Upper lobe of right lung (tissue), 1 donor: ENCODE measurements around the gene CSRP3. TPM values are rescaled to one million over a fixed set of nuclear protein-coding genes. Genes with fewer than 3 reads are reported as not detected.

Source experiments
- ATAC-seq: fragments of 200-7000 bp; cut with Tn5 transposase; one replicate; pipeline ENCODE4 v1.9.1; 2020; ENCODE audit warnings: mild to moderate bottlenecking, moderate library complexity
- DNase-seq: peaks from one replicate; pipeline ENCODE4 v3.0.0-alpha.2; 2020
- H3K27ac ChIP-seq: fragments of 200-600 bp; one replicate; pipeline ENCODE4 v1.8.0; 2022
- H3K27me3 ChIP-seq: fragments of 200-600 bp; one replicate; pipeline ENCODE4 v1.8.0; 2022; ENCODE audit warnings: mild to moderate bottlenecking
- H3K36me3 ChIP-seq: fragments of 200-600 bp; one replicate; pipeline ENCODE4 v1.8.0; 2022
- H3K4me1 ChIP-seq: fragments of 200-600 bp; one replicate; pipeline ENCODE4 v1.8.0; 2022
- H3K4me3 ChIP-seq: fragments of 200-600 bp; one replicate; pipeline ENCODE4 v1.8.0; 2022; ENCODE audit warnings: mild to moderate bottlenecking
- H3K9me3 ChIP-seq: fragments of 200-600 bp; one replicate; pipeline ENCODE4 v1.8.0; 2022
- intact Hi-C: fragments of 100-400 bp; cut with DNase I; formaldehyde crosslinking; loops from one replicate; pipeline ENCODE4 v1.11.0; 2022
- total RNA-seq: library from RNA; stranded (reverse); fragmentation: NEBNext Ultra II Directional; extraction: Animal tissue kit (Norgen Biotek cat#: 25700); gene quantifications from one replicate; pipeline ENCODE4 v1.2.1, GENCODE V29; 2021
- TF ChIP-seq, protein P1 (sequence below): fragments of 200-600 bp; IDR thresholded peaks from one replicate; pipeline ENCODE4 v1.8.0; 2022; ENCODE audit warnings: antibody characterized with exemption
- donor health status: DM: no; HTN: yes; CAD: no; lungs with severe emphysema.

The CSRP3 gene
- total RNA-seq, 1 donor from 2014 or later: not detected

DNA sequence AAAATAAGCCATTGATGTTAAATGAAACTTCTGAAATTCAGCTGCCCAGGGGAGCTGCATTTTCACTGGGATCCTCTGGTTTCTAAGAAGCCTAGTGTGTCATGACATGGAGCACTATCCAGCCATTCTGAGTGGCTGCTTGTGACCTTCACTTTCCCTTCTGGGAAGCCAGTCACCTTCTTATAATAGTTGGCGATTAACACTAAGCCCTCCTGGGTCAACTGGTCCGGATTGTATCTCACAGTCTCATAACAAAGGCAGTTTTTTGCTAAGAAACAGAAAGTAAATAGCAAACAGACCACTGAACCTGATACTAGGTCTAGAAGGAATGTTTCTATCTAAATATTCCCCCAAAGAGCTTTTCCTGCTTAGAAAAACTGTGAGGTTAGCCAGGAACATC, 7.9 kb downstream of the CSRP3 start:
- no peak for DNase-seq
- H3K27ac ChIP-seq: no peak overlapping the region

DNA sequence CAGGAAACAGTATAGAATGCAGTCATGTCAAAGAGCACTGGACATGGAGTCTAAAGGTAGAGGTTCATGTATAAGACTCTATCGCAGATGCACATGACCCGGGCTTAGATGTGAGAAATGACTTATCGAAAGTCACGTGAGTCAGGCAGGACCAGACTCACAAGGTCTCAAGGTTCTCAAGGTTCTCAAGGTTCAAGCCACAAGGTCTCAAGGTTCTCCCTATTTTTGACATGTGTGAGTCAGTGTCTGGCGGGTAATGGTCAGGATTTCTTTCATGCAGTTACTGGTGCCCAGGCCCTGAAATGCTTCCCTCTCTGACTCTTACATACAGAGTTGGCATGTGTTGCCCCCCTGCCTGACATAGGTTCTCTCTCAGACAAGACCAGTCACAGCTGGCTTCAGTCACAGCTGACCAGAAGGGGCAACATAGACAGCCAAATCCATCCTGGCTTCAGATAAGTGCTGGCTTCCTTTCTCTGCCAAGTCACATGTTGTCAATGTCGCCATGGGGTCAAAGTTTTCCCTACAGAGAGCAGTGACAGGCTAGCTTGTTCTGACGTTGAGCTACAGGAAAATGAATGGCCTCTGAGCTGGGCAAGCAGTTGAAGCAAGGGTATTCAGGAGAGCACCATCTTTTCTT, 10.1 kb downstream of the CSRP3 start:
- no peak for ATAC-seq
- no peaks in the 10 kb centered on the region for H3K36me3 ChIP-seq
- no peaks in the 10 kb centered on the region for H3K4me1 ChIP-seq
- intact Hi-C loops: no loop called here
- TF ChIP-seq, protein P1, sequence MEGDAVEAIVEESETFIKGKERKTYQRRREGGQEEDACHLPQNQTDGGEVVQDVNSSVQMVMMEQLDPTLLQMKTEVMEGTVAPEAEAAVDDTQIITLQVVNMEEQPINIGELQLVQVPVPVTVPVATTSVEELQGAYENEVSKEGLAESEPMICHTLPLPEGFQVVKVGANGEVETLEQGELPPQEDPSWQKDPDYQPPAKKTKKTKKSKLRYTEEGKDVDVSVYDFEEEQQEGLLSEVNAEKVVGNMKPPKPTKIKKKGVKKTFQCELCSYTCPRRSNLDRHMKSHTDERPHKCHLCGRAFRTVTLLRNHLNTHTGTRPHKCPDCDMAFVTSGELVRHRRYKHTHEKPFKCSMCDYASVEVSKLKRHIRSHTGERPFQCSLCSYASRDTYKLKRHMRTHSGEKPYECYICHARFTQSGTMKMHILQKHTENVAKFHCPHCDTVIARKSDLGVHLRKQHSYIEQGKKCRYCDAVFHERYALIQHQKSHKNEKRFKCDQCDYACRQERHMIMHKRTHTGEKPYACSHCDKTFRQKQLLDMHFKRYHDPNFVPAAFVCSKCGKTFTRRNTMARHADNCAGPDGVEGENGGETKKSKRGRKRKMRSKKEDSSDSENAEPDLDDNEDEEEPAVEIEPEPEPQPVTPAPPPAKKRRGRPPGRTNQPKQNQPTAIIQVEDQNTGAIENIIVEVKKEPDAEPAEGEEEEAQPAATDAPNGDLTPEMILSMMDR: no peak
- no peaks in the 10 kb centered on the region for H3K27me3 ChIP-seq
- no peak overlapping the region for H3K4me3 ChIP-seq
- H3K9me3 ChIP-seq: no peaks in the 10 kb centered on the region
- H3K27ac ChIP-seq: no peak overlapping the region
- DNase-seq: no peak

More for the DNA sequence above, 7.9 kb downstream of the CSRP3 start:
- no peaks in the 10 kb centered on the region for H3K4me1 ChIP-seq
- TF ChIP-seq, protein P1: no peak
- intact Hi-C loops: no loop called here
- no peak overlapping the region for H3K4me3 ChIP-seq
- H3K9me3 ChIP-seq: no peaks in the 10 kb centered on the region
- ATAC-seq: no peak
- H3K36me3 ChIP-seq: no peaks in the 10 kb centered on the region
- H3K27me3 ChIP-seq: no peaks in the 10 kb centered on the region

DNA sequence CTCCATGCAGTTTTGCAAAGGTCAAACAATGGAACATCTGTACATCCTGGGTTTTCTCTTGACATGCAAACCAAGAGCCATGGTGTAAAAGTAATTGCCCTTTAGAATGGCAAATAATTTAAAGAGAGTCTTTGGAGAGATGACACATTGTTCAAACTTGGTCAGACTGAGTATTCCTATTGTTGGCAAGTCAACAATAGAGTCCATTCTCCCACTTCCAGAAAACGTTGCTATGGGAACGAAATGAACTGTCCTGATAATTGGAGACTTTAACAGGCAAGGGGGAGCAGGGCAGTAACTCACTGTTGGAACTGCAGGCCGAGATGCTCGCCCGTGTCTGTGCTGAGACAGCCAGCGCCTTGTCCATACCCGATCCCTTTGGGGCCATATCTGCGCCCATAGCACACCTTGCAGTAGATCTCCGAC, 13.9 kb downstream of the CSRP3 start:
- no peaks in the 10 kb centered on the region for H3K9me3 ChIP-seq
- H3K36me3 ChIP-seq: no peaks in the 10 kb centered on the region
- DNase-seq (no peak), ATAC-seq (no peak)
- no peak overlapping the region for H3K27ac ChIP-seq
- TF ChIP-seq, protein P1: no peak
- intact Hi-C loops: no loop called here
- no peak overlapping the region for H3K4me3 ChIP-seq
- H3K4me1 ChIP-seq: no peaks in the 10 kb centered on the region
- no peaks in the 10 kb centered on the region for H3K27me3 ChIP-seq

DNA sequence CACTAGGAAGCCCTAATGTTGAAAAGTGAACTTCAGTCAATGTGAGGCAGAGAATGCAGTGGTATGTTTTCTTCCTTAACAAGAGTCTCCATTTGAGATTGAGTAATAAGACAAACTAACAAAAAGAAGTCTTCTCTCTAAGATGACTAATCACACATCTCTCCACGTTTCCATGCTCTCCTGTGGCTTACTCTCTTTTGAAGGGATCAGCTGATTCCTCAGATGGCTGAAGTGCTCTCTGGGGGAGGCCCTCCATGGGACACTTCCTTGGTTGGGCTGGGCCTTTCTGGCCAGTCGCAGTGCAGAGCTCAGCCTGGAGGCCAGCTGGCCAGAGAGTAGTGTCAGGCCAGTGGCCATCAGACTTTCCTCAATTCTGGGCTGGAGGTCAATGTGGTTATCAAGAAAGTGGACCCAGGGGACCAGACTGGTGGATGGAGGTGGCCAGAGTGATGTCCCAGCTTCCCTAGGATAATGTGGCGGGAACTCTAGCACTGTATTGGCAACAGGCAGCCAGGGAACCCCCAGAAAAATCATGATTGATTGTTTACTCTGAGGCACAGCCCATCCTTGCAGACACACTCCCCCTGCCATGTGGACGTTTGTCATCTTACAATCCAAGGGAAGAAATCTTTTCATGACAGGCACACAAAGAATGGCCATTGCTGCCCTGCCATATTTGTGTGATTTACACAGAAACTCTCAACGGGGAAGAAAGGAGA, 14.5 kb downstream of the CSRP3 start:
- intact Hi-C loops: no loop called here
- ATAC-seq: no peak
- H3K4me1 ChIP-seq: no peaks in the 10 kb centered on the region
- TF ChIP-seq, protein P1: no peak
- DNase-seq: no peak
- no peaks in the 10 kb centered on the region for H3K9me3 ChIP-seq
- H3K36me3 ChIP-seq: no peaks in the 10 kb centered on the region
- no peak overlapping the region for H3K4me3 ChIP-seq
- no peak overlapping the region for H3K27ac ChIP-seq
- H3K27me3 ChIP-seq: no peaks in the 10 kb centered on the region

DNA sequence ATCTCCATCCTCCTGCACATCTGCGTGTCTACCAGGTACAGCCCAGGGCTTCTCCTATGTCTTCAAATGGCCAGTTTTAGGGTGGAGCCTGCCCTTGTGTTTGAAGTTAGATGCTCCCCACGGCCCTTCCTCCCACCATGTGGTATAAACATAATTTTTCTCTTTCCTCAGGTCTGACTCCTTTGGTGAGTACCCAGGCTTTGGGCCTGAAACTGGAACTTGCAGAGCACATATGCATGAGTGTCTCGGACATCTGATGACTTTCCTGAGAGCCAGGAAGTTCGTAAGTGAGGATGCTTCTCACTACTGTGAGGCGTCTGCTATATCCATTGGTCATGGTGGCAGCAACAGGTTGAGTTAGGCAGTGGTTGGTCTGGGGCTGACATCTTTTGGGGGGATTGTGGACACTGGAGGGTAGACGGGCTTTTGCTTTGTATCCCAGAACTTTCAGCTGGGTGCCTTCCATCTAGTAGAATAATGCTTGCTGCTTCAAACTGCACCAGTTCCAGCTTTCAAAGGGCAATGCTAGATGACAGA, 16.2 kb downstream of the CSRP3 start:
- DNase-seq: no peak
- ATAC-seq: no peak
- no peak overlapping the region for H3K27ac ChIP-seq
- H3K36me3 ChIP-seq: no peaks in the 10 kb centered on the region
- H3K9me3 ChIP-seq: no peaks in the 10 kb centered on the region
- TF ChIP-seq, protein P1: no peak
- no peaks in the 10 kb centered on the region for H3K27me3 ChIP-seq
- no peaks in the 10 kb centered on the region for H3K4me1 ChIP-seq
- intact Hi-C loops: no loop called here
- no peak overlapping the region for H3K4me3 ChIP-seq
